OCI-LY7 (cell line): ENCODE results near the gene BRPF3. TPM values are rescaled to one million over a fixed set of nuclear protein-coding genes. Genes with fewer than 3 reads are reported as not detected.

Experiments used
- BruUV-seq: library from RNA; stranded (reverse); fragments of 400-500 nt; replicated peaks from 2 replicates; lab custom pipeline; 2021; lab: Mats Ljungman, UMichigan
- CTCF ChIA-PET: fragments of 300-600 bp; sonication (Branson Sonifier 250); formaldehyde crosslinking; loops from one replicate; lab custom pipeline; 2022; ENCODE audit warnings: antibody characterized with exemption; ENCODE audit not compliant: unreplicated experiment; lab: Charles Lee
- POLR2A ChIA-PET: fragments of 300-600 bp; sonication (Branson Sonifier 250); formaldehyde crosslinking; loops from one replicate; lab custom pipeline; 2022; ENCODE audit warnings: antibody characterized with exemption; lab: Charles Lee
- DNase-seq: peaks from one replicate; pipeline ENCODE4 v3.0.0-alpha.2; 2015; ENCODE audit warnings: low spot score
- H2AFZ ChIP-seq: fragments of 200-600 bp; sonication (generic), shearing (Covaris generic); 2 replicates; pipeline ENCODE4 v1.6.1; 2014; ENCODE audit warnings: mild to moderate bottlenecking, antibody characterized with exemption, low read length, moderate library complexity
- H3K27ac ChIP-seq: fragments of 200-600 bp; sonication (generic); 2 replicates; pipeline ENCODE4 v1.5.1; 2014; ENCODE audit warnings: mixed run types, low read depth, mild to moderate bottlenecking, moderate library complexity, low read length, inconsistent platforms; ENCODE audit not compliant: poor library complexity, severe bottlenecking
- H3K36me3 ChIP-seq: fragments of 200-600 bp; sonication (generic); 2 replicates; pipeline ENCODE4 v1.6.1; 2014; ENCODE audit warnings: mild to moderate bottlenecking, antibody characterized with exemption, low read length, moderate library complexity, mixed read lengths; ENCODE audit not compliant: insufficient read depth
- H3K4me1 ChIP-seq: fragments of 200-600 bp; sonication (generic); 2 replicates; pipeline ENCODE4 v1.5.1; 2014; ENCODE audit warnings: mild to moderate bottlenecking, low read length; ENCODE audit not compliant: insufficient read depth, poor library complexity, severe bottlenecking
- H3K4me2 ChIP-seq: fragments of 200-600 bp; sonication (generic); 2 replicates; pipeline ENCODE4 v1.6.1; 2014; ENCODE audit warnings: mild to moderate bottlenecking, low read length
- H3K4me3 ChIP-seq: fragments of 200-600 bp; sonication (generic); 2 replicates; pipeline ENCODE4 v1.5.1; 2014; ENCODE audit warnings: mild to moderate bottlenecking, low read depth, low read length; ENCODE audit not compliant: poor library complexity, severe bottlenecking
- H3K79me2 ChIP-seq: fragments of 200-600 bp; sonication (generic); 2 replicates; pipeline ENCODE4 v1.6.1; 2016; ENCODE audit warnings: low read depth, mild to moderate bottlenecking, low read length, moderate library complexity, mixed read lengths; ENCODE audit not compliant: insufficient read depth
- H3K9me2 ChIP-seq: fragments of 200-600 bp; sonication (generic); 2 replicates; pipeline ENCODE4 v1.6.1; 2016; ENCODE audit warnings: mild to moderate bottlenecking, low read length, mixed read lengths; ENCODE audit not compliant: insufficient read depth
- H3K9me3 ChIP-seq: fragments of 200-600 bp; sonication (generic); 2 replicates; pipeline ENCODE4 v1.6.1; 2014; ENCODE audit warnings: mild to moderate bottlenecking, mixed run types, low read length, mixed read lengths
- H4K20me1 ChIP-seq: fragments of 200-600 bp; sonication (generic); 2 replicates; pipeline ENCODE4 v1.6.1; 2014; ENCODE audit warnings: mild to moderate bottlenecking, antibody characterized with exemption, low read length, moderate library complexity, mixed read lengths; ENCODE audit not compliant: insufficient read depth
- CTCF ChIP-seq: fragments of 200-600 bp; sonication (generic); conservative IDR thresholded peaks from 2 replicates; pipeline ENCODE4 v1.5.1; 2014; ENCODE audit warnings: mild to moderate bottlenecking, antibody characterized with exemption, low read length, moderate library complexity, mixed read lengths
- EZH2phosphoT487 ChIP-seq: fragments of 200-600 bp; sonication (generic); IDR thresholded peaks from 2 replicates; pipeline ENCODE4 v1.6.1; 2018; ENCODE audit warnings: low read depth, borderline replicate concordance, mild to moderate bottlenecking, mixed run types, antibody characterized with exemption, low read length, moderate library complexity, mixed read lengths
- intact Hi-C: fragments of 100-400 bp; cut with micrococcal nuclease; formaldehyde crosslinking; loops from one replicate; pipeline ENCODE4 v1.10.0; 2022; ENCODE audit not compliant: unreplicated experiment
- total RNA-seq, 2 experiments: library from RNA; depleted of rRNA in 1 of 2; stranded (reverse); fragments of >200 nt in 1 of 2; shearing (Covaris generic) in 1 of 2; gene quantifications; 2 replicates each; pipeline ENCODE4 v1.2.3, GENCODE V29; 2014 to 2022

Gene BRPF3
- total RNA-seq, 2 experiments from 2014 or later = 10.4 to 12.0 TPM

GRCh38 chr6:36177166-36177565 lies 19.4 kb upstream of the BRPF3 start:
- H3K4me3 ChIP-seq = no peak overlapping the region
- H3K9me2 ChIP-seq = no peaks in the 10 kb centered on the region
- ChIA-PET POLR2A (no interaction called here), CTCF (no interaction called here)
- no peak overlapping the region for H2AFZ ChIP-seq
- BruUV-seq = no TSS peak
- H3K79me2 ChIP-seq = no peaks in the 10 kb centered on the region
- intact Hi-C loops = no loop called here
- no peaks in the 10 kb centered on the region for H3K4me1 ChIP-seq
- DNase-seq = no peak
- no peaks in the 10 kb centered on the region for H3K36me3 ChIP-seq
- no peak overlapping the region for H3K4me2 ChIP-seq
- TF ChIP-seq EZH2phosphoT487 = no peak
- TF ChIP-seq CTCF = no peak
- H3K27ac ChIP-seq = no peak overlapping the region
- H3K9me3 ChIP-seq = peaks cover 13% of the 10 kb centered on the region
- no peaks in the 10 kb centered on the region for H4K20me1 ChIP-seq

DNA sequence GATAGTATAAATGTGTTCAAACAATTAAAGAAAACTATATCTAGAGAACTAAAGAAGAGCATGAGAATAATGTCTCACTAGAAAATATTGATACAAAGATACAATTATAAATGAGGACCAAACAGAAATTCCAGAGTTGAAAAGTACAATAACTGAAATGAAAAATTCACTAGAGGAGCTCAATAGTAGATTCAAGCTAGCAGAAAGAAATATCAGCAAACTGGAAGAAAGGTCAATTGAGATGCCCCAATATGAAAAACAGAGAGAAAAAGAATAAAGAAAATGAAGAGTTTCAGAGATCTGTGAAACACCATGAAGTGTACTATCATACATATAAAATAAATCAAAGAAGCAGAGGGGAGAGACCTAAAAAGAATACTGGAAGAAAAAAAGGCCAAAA lies 18.0 kb upstream of the BRPF3 start:
- Histone ChIP-seq H3K4me1 (no peaks in the 10 kb centered on the region), H3K4me3 (no peak overlapping the region), H3K9me3 (peaks cover 13% of the 10 kb centered on the region), H3K79me2 (no peaks in the 10 kb centered on the region), H4K20me1 (no peaks in the 10 kb centered on the region), H3K27ac (no peak overlapping the region), H2AFZ (no peak overlapping the region), H3K4me2 (no peak overlapping the region), H3K9me2 (no peaks in the 10 kb centered on the region), H3K36me3 (no peaks in the 10 kb centered on the region)
- BruUV-seq = TSS peak; percentile 38
- intact Hi-C loops = no loop called here
- CTCF ChIA-PET = no interaction called here
- no peak for TF ChIP-seq EZH2phosphoT487
- POLR2A ChIA-PET = no interaction called here
- no peak for DNase-seq

DNA sequence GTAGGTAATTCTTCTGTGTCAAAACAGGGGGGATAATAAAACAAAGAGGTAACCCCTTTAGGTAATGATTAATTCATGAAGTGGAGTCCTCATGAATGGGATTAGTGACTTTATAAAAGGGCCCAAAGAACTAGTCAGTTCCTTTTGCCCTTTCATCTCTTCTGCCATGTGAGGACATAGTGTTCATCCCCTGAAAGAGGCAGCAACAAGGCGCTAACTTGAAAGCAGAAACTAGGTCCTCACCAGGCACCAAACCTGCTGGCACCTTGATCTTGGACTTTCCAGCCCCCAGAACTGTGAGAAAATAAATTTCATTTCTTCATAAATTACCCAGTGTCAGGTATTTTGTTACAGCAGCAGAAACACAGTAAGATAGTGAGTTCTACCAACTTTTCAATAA lies 16.4 kb upstream of the BRPF3 start:
- no peaks in the 10 kb centered on the region for H3K9me2 ChIP-seq
- intact Hi-C loops = no loop called here
- H3K4me1 ChIP-seq = no peaks in the 10 kb centered on the region
- H4K20me1 ChIP-seq = no peaks in the 10 kb centered on the region
- no peak overlapping the region for H3K4me3 ChIP-seq
- H2AFZ ChIP-seq = no peak overlapping the region
- no peak overlapping the region for H3K27ac ChIP-seq
- TF ChIP-seq EZH2phosphoT487 (no peak), CTCF (no peak)
- ChIA-PET POLR2A (interaction anchor here (1.3 kb wide), 1 partner anchor 152 kb away, joined by 3 read pairs; no protein-coding TSS in a partner anchor), CTCF (no interaction called here)
- peaks cover 13% of the 10 kb centered on the region for H3K9me3 ChIP-seq
- H3K36me3 ChIP-seq = no peaks in the 10 kb centered on the region
- H3K79me2 ChIP-seq = no peaks in the 10 kb centered on the region
- no peak for DNase-seq
- no TSS peak for BruUV-seq
- no peak overlapping the region for H3K4me2 ChIP-seq
